ENCODE results near the gene SPHK2.
A peak's percentile ranks its signal among the peaks of the same experiment; 100 is the strongest.
"Not testable (repeated sequence)": the region's sequence is repeated elsewhere in the genome, so short reads cannot be mapped to it uniquely, and the experiment has no call there.

The SPHK2 gene

GRCh38 chr19:48656840-48657474 lies 37.7 kb downstream of the SPHK2 start:
- H3K9me3 ChIP-seq: no peaks in the 10 kb centered on the region
- H3K9ac ChIP-seq: 0 out of 2 replicates have a peak overlapping the region, but pooled peaks have one; percentile 14
- no peak overlapping the region for H3K4me2 ChIP-seq
- H3K4me1 ChIP-seq: peaks cover 55% of the 10 kb centered on the region
- no peak overlapping the region for H3K27ac ChIP-seq
- no peaks in the 10 kb centered on the region for H4K20me1 ChIP-seq
- no peaks in the 10 kb centered on the region for H3K27me3 ChIP-seq
- TF ChIP-seq Cebpa-rat (IDR thresholded peaks at IDR 0.05): no peak
- no peaks in the 10 kb centered on the region for H3K36me3 ChIP-seq
- H3K4me3 ChIP-seq: no peak overlapping the region

- H3K9ac ChIP-seq, H3K4me2 ChIP-seq, H3K27me3 ChIP-seq, H4K20me1 ChIP-seq, H3K4me3 ChIP-seq, H3K36me3 ChIP-seq, H3K9me3 ChIP-seq, H3K27ac ChIP-seq: not testable (repeated sequence)
- H3K4me1 ChIP-seq: peaks cover 51% of the 10 kb centered on the region
Measured at GRCh38 chr19:48657828-48658227, 38.5 kb downstream of the SPHK2 start.

DNA sequence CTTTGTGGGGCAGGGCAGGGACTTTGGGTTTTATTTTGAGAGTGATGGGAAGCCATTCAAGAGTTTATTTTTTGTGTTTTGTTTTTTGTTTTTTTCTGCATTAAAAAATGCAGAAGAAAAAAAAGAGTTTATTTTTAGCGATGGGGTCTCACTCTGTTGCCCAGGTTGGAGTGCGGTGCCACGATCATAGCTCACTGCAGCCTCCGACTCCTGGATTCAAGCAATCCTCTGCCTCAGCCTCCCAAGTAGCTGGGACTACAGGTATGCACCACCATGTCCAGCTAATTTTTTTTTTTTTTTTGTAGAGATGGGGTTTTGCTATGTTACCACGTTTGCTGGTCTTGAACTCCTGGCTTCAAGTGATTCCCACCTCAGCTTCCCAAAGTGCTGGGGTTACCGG lies 39.2 kb downstream of the SPHK2 start:
- no peaks in the 10 kb centered on the region for H3K9me3 ChIP-seq
- H4K20me1 ChIP-seq: no peaks in the 10 kb centered on the region
- no peak overlapping the region for H3K27ac ChIP-seq
- H3K4me3 ChIP-seq: no peak overlapping the region
- H3K9ac ChIP-seq: no peak overlapping the region
- H3K27me3 ChIP-seq: no peaks in the 10 kb centered on the region
- no peak overlapping the region for H3K4me2 ChIP-seq
- no peak for TF ChIP-seq Cebpa-rat (IDR thresholded peaks at IDR 0.05)
- H3K4me1 ChIP-seq: peaks cover 44% of the 10 kb centered on the region
- no peaks in the 10 kb centered on the region for H3K36me3 ChIP-seq

DNA sequence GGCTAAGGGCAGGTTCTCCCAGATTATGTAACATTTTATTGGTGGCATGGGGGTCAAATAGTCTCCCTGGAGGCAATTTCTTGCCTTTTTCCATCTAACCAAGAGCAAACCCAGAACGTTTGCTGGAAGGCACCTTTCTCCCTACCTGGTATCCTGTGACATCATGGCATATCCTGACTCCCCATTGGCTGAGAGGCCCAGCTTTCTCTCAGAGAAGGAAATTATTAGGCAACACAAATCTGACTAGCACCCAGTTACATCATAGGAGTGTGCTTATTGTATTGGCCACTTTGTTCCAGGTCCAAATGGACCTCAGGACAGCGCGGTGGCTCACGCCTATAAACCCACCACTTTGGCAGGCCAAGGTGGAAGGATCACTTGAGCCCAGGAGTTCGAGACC lies 40.5 kb downstream of the SPHK2 start:
- H3K4me2 ChIP-seq: no peak overlapping the region
- peaks cover 32% of the 10 kb centered on the region for H3K4me1 ChIP-seq
- H3K27me3 ChIP-seq: no peaks in the 10 kb centered on the region
- no peak for TF ChIP-seq Cebpa-rat (IDR thresholded peaks at IDR 0.05)
- no peak overlapping the region for H3K9ac ChIP-seq
- H3K9me3 ChIP-seq: no peaks in the 10 kb centered on the region
- H3K27ac ChIP-seq: no peak overlapping the region
- H3K36me3 ChIP-seq: no peaks in the 10 kb centered on the region
- H3K4me3 ChIP-seq: no peak overlapping the region
- H4K20me1 ChIP-seq: no peaks in the 10 kb centered on the region

GRCh38 chr19:48660852-48661710 lies 41.8 kb downstream of the SPHK2 start:
- Histone ChIP-seq H4K20me1 (no peaks in the 10 kb centered on the region), H3K4me3 (no peak overlapping the region; the same call in 1 of the 2 replicates), H3K9me3 (no peaks in the 10 kb centered on the region), H3K4me1 (peaks cover 27% of the 10 kb centered on the region), H3K36me3 (no peaks in the 10 kb centered on the region), H3K27me3 (no peaks in the 10 kb centered on the region), H3K4me2 (peak overlapping the region; percentile 59), H3K27ac (peak overlapping the region; percentile 83), H3K9ac (peak overlapping the region; percentile 58; the same call in 1 of the 2 replicates)
- TF ChIP-seq Cebpa-rat (IDR thresholded peaks at IDR 0.05): no peak

- TF ChIP-seq Cebpa-rat (IDR thresholded peaks at IDR 0.05): no peak
- Histone ChIP-seq H3K4me3 (no peak overlapping the region), H3K9ac (no peak overlapping the region), H3K4me1 (peaks cover 27% of the 10 kb centered on the region), H3K27me3 (no peaks in the 10 kb centered on the region), H3K4me2 (peak overlapping the region; percentile 59), H4K20me1 (no peaks in the 10 kb centered on the region), H3K27ac (peak overlapping the region; percentile 83), H3K36me3 (no peaks in the 10 kb centered on the region), H3K9me3 (no peaks in the 10 kb centered on the region)
Measured at GRCh38 chr19:48661711-48662090, 42.4 kb downstream of the SPHK2 start.

DNA sequence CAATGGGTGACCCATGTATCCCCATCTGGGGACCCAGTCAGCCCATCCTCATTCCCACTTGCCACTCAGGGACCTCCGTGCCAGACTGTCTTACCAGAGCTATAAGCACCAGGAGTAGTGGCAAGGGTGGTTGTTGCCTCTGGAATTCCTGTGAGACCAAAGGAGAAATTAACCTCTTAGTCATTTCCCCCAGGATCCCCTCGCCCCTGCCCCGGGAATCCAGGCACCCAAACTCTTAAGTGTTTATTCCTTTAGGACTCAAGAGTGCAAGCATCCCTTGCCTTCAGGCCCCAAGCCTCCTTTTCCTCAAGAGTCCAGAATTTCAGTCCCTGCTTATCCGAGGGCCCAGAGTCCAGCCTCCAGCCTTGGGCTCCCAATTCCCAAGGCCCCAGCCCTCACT lies 44.4 kb downstream of the SPHK2 start:
- Histone ChIP-seq H3K4me2 (no peak overlapping the region), H3K4me3 (no peak overlapping the region), H3K27ac (no peak overlapping the region), H3K27me3 (no peaks in the 10 kb centered on the region), H3K4me1 (peaks cover 21% of the 10 kb centered on the region), H3K9me3 (no peaks in the 10 kb centered on the region), H3K9ac (no peak overlapping the region), H3K36me3 (no peaks in the 10 kb centered on the region), H4K20me1 (no peaks in the 10 kb centered on the region)
- TF ChIP-seq Cebpa-rat (IDR thresholded peaks at IDR 0.05): no peak

DNA sequence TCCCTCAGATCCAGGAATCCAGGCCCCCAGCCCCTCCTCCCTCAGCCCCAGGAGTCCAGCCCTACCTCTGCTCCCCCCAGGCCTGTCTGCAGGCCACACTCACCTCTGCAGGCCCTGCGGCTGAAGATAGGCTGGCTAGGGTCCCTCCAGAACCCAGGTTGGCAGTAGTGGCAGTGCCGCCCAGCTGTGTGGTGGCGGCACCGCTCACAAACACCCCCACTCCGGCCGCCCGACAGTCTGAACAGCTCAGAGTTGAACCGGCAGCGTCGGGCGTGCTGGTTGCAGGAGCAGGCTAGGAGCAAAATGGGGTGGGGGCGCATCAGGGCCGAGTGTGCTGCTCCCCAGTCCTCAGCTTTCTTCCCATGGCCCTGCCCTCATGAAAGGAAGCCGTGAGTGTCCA lies 45.2 kb downstream of the SPHK2 start:
- no peak overlapping the region for H3K9ac ChIP-seq
- H3K27ac ChIP-seq: no peak overlapping the region
- no peaks in the 10 kb centered on the region for H3K36me3 ChIP-seq
- H3K27me3 ChIP-seq: no peaks in the 10 kb centered on the region
- H4K20me1 ChIP-seq: no peaks in the 10 kb centered on the region
- peaks cover 21% of the 10 kb centered on the region for H3K4me1 ChIP-seq
- H3K4me2 ChIP-seq: no peak overlapping the region
- H3K4me3 ChIP-seq: no peak overlapping the region
- no peaks in the 10 kb centered on the region for H3K9me3 ChIP-seq
- no peak for TF ChIP-seq Cebpa-rat (IDR thresholded peaks at IDR 0.05)

- Histone ChIP-seq H4K20me1 (no peaks in the 10 kb centered on the region), H3K9me3 (no peaks in the 10 kb centered on the region), H3K4me3 (no peak overlapping the region), H3K27me3 (no peaks in the 10 kb centered on the region), H3K4me1 (peaks cover 14% of the 10 kb centered on the region), H3K27ac (no peak overlapping the region), H3K9ac (no peak overlapping the region), H3K36me3 (no peaks in the 10 kb centered on the region), H3K4me2 (no peak overlapping the region)
- TF ChIP-seq Cebpa-rat (IDR thresholded peaks at IDR 0.05): no peak
Measured at GRCh38 chr19:48665786-48666185, 46.5 kb downstream of the SPHK2 start.

DNA sequence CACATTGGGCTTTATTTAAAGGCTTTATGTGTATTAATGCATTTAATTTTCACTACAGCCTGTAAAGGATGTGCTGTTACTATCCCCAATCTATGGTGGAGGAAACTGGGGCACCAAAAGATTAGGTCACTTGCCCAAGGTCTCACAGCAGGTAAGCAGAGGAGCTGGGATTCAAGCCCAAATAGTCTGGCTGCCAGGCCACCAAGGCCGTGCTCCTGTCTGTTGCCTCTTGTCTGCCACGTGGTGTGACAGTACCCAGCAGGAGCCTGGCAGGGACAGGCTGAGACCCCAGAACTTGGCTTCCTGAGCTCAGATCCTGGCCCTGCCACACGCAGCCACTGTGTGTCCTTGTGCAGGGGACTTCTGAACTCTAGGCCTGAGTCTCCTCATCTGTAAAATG lies 49.0 kb downstream of the SPHK2 start:
- H3K27ac ChIP-seq: no peak overlapping the region
- peaks cover 7% of the 10 kb centered on the region; the same call in 1 of the 2 replicates for H3K4me1 ChIP-seq
- no peak overlapping the region for H3K4me3 ChIP-seq
- no peaks in the 10 kb centered on the region for H3K9me3 ChIP-seq
- H3K36me3 ChIP-seq: no peaks in the 10 kb centered on the region
- H3K4me2 ChIP-seq: no peak overlapping the region
- H4K20me1 ChIP-seq: no peaks in the 10 kb centered on the region
- no peaks in the 10 kb centered on the region for H3K27me3 ChIP-seq
- no peak overlapping the region for H3K9ac ChIP-seq
- no peak for TF ChIP-seq Cebpa-rat (IDR thresholded peaks at IDR 0.05)

Measured in BLaER1 (cell line).